ENCODE results near the gene TNP2.

The TNP2 gene

GRCh38 chr16:11280616-11281522 is 11.7 kb upstream of the TNP2 start, which contains the start of gene PRM1:
PRM1 (minus strand) TSS chr16:11281330; CDS start chr16:11281238, 92 bp downstream.
- H3K36me3 Mint-ChIP-seq (ENCODE audit: low read depth), result no peaks in the 10 kb centered on the region

DNA sequence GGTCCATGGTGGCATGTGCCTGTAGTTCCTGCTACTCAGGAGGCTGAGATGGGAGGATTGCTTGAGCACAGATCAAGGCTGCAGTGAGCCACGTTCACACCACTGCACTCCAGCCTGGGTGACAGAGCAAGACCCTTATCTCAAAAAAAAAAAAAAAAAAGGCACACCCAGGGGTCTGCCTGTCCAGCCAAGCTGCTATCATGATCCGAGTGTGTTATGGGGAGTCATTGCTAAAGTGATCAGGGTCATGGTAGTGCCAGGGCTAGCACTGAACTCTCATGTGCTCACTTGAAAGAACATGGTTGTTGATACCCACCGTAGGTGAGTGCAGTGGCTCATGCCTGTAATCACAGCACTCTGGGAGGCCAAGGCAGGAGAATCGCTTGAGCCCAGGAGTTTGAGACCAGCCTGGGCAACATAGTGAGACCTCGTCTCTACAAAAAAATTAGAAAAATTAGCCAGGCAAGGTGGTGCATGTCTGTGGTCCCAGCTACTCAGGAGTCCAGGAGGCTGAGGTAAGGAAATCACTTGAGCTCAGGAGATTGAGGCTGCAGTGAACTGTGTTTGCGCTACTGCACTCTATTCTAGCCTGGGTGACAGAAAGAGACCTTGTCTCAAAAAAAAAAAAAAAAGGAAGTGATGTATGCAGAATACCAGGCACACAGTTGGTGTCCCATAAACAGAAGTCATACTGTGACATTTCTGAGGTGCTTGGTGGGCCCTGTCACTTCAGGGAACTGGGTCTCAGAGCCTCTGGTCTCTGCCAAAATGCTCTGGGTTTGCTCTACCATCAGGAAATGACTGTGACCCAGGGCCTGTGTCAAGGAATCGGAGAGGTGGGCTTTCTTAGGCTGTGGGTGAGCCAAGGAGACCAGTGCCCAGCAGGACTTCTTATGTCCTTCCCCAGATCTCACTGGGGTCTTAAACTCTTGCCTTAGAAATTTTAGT is 9.8 kb upstream of the TNP2 start:
- Mint-ChIP-seq H3K9me3 (peaks cover 3% of the 10 kb centered on the region), H3K27ac (no peak overlapping the region), H3K4me1 (peaks cover 22% of the 10 kb centered on the region), H3K4me3 (no peak overlapping the region), H3K36me3 (ENCODE audit: low read depth) (no peaks in the 10 kb centered on the region), H3K27me3 (ENCODE audit: low read depth, poor library complexity) (peaks cover 14% of the 10 kb centered on the region)
- DNase-seq, result no peak
- no peak for TF ChIP-seq CTCF (IDR thresholded peaks at IDR 0.05)

More at GRCh38 chr16:11280616-11281522, 11.7 kb upstream of the TNP2 start, which contains the start of gene PRM1:
- DNase-seq, result no peak
- peak within 1 kb of the TSS; percentile 9 for H3K27ac Mint-ChIP-seq
- no peak for TF ChIP-seq CTCF (IDR thresholded peaks at IDR 0.05)
- H3K27me3 Mint-ChIP-seq (ENCODE audit: low read depth, poor library complexity), result peaks cover 11% of the 10 kb centered on the region
- H3K9me3 Mint-ChIP-seq, result no peaks in the 10 kb centered on the region
- H3K4me1 Mint-ChIP-seq, result peaks cover 13% of the 10 kb centered on the region
- H3K4me3 Mint-ChIP-seq, result no peak within 1 kb of the TSS

- no peak for TF ChIP-seq CTCF (IDR thresholded peaks at IDR 0.05)
- no peak overlapping the region for H3K4me3 Mint-ChIP-seq
- no peak overlapping the region for H3K27ac Mint-ChIP-seq
- peaks cover 34% of the 10 kb centered on the region for H3K4me1 Mint-ChIP-seq
- peaks cover 3% of the 10 kb centered on the region for H3K9me3 Mint-ChIP-seq
- H3K36me3 Mint-ChIP-seq (ENCODE audit: low read depth), result no peaks in the 10 kb centered on the region
- peaks cover 11% of the 10 kb centered on the region for H3K27me3 Mint-ChIP-seq (ENCODE audit: low read depth, poor library complexity)
- no peak for DNase-seq
Observed at GRCh38 chr16:11277607-11278337, 8.6 kb upstream of the TNP2 start.

DNA sequence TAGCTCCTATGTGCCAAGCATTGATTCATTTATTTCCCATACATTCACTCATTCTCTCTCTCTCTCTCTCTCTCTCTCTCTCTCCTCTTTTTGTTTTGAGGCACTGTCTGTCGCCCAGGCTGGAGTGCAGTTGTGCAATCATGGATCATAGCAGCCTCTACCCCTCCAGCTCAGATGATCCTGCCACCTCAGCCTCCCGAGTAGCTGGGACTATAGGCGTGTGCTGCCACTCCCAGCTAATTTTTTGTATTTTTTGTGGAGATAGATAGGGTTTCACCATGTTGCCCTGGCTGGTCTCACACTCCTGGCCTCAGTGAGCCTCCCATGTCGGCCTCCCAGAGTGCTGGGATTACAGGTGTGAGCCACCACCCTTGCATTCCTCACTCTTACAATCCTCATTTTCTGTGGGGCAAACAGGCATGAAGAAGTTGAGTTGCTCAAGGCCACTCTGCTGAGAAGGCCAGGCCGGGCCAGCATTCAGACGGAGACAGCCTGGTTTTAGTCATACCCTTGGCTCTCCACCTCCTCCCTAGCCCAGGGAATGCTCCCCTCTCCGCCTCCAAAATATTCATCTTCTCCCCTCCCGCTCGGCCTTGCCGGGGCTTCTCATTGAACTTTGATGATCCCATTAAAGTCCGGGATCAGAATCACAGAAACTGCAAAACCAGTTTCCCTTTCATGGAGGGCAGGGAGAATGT is 7.9 kb upstream of the TNP2 start:
- no peak for DNase-seq
- Mint-ChIP-seq H3K9me3 (peaks cover 3% of the 10 kb centered on the region), H3K27ac (no peak overlapping the region), H3K27me3 (ENCODE audit: low read depth, poor library complexity) (peaks cover 11% of the 10 kb centered on the region), H3K36me3 (ENCODE audit: low read depth) (no peaks in the 10 kb centered on the region), H3K4me1 (peaks cover 41% of the 10 kb centered on the region), H3K4me3 (no peak overlapping the region)
- no peak for TF ChIP-seq CTCF (IDR thresholded peaks at IDR 0.05)

Measured in nephron progenitor cell (in vitro differentiated cells).